DMS153 (cell line): Measurements from ENCODE around the gene EVC.

Experiments used
- DNase-seq: peaks from one replicate; lab custom pipeline; 2025; lab: John Stamatoyannopoulos, UW

Gene EVC

GRCh38 chr4:5730993-5731990, 20.3 kb downstream of the EVC start:
- no peak for DNase-seq

DNA sequence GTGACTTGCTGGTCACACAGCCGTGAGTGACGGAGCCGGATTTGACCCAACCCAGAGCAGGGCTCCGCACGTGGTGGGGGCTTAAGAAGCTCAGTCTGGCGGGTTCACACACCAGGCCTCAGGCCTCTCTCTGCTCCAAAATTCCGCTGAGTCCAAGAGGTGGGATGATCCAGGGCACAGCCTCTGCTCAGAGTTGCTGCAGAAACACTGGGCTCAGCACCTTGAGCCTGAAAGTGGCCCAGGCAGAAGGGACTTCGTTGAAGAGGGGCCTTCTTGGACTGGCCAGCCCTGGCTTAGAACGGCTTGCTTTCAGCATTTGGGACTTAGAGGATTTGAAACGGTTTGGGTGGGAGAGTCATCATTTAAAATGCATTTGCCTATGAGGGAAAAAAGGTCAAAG, 21.2 kb downstream of the EVC start:
- DNase-seq: no peak

DNA sequence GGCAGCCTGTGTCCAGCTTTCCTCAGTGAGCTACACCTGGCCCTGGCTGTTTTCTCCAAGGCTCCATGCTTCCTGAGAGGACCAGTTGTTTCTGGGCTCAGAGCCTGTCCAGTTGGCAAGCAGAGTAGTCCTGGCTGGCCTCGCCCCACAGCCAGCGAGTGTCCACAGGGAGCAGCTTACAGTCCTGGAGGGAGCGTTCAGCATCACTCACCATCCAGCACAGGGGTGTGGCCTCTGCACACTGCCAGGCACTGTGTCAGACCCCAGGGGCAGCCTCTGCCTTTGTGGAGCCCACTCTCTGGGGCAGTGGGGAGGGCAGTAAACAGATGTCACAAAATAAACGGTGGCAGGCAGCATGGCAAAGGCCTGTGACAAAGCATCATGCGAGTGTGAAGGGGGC, 23.9 kb downstream of the EVC start:
- no peak for DNase-seq

GRCh38 chr4:5735463-5735862, 24.5 kb downstream of the EVC start:
- DNase-seq: no peak

DNA sequence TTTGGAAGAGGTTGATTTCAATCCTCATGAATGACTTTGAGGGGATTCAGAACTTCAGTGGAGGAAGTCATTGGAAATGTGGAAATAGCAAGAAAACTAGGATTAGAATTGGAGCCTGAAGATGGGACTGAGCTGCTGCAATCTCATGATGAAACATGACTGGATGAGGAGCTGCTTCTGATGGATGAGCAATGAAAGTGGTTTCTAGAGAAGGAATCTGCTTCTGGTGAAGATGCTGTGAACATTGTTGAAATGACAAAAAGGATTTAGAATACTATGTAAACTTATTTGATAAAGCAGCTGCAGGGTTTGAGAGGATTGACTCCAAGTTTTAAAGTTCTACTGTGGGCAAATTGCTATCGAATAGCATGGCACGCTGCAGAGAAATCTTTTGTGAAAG, 27.1 kb downstream of the EVC start:
- DNase-seq: no peak

DNA sequence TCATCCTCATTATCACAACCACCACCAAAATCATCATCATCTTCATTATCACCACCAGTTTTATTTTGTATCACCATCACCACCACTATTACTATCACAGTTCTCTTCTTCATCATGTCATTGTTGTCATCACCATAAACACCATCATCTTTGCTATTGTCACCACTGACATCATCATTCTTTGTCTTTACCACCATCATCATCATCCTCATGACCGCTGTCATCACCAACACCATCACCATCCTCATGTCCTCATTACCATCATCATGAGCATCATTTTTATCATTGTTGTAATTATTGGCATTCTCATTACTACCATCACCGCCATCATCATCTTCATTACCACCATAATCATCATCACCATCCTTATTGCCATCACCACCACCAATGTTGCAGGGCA, 31.4 kb downstream of the EVC start:
- no peak for DNase-seq

GRCh38 chr4:5742968-5743367, 32.0 kb downstream of the EVC start:
- DNase-seq: no peak

GRCh38 chr4:5746250-5746649, 35.2 kb downstream of the EVC start:
- no peak for DNase-seq

DNA sequence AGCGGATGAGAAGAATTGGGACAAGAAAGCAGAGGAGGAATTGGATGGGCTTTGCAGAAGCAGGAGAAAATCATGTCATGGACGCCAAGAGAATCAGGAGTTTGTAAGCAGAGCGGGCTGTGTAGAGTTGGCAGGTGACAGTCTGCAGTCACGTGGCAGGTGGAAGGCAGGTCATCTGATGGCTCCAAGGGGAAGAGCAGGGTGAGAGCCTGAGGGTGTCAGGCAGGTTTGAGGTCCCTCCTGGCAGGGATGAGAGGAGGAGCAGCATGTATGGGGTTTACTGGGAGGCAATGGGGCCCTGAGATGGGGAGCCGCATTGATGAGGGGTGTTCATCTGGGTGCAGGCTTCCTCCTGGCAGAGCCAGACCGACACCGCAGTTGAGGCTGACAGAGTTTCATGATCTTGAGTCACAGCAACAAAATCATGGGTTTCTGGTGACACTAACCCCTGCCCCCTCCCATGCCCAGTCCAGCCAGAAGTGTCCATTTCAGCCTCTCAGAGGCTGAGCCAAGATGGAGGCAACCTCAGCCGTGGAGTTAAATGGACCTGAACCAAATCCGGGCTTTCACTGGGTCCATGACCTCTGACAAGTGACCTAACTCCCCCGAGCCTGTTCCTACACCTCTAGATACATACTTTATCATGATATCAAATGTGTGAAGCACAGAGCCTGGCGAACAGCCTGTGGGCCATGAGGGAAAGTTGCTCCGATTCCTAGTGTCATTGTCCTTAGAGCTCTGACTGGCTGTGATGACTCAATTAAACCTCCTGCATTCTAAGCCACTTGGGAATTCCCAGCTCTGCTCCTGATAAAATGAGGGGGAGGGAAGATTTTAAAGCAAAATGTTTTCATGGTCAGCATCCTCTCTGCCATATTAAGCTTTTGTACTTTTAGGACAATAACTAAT, 36.1 kb downstream of the EVC start:
- no peak for DNase-seq

GRCh38 chr4:5747738-5748375, 36.9 kb downstream of the EVC start:
- DNase-seq: no peak

GRCh38 chr4:5749568-5749967, 38.6 kb downstream of the EVC start:
- DNase-seq: no peak

DNA sequence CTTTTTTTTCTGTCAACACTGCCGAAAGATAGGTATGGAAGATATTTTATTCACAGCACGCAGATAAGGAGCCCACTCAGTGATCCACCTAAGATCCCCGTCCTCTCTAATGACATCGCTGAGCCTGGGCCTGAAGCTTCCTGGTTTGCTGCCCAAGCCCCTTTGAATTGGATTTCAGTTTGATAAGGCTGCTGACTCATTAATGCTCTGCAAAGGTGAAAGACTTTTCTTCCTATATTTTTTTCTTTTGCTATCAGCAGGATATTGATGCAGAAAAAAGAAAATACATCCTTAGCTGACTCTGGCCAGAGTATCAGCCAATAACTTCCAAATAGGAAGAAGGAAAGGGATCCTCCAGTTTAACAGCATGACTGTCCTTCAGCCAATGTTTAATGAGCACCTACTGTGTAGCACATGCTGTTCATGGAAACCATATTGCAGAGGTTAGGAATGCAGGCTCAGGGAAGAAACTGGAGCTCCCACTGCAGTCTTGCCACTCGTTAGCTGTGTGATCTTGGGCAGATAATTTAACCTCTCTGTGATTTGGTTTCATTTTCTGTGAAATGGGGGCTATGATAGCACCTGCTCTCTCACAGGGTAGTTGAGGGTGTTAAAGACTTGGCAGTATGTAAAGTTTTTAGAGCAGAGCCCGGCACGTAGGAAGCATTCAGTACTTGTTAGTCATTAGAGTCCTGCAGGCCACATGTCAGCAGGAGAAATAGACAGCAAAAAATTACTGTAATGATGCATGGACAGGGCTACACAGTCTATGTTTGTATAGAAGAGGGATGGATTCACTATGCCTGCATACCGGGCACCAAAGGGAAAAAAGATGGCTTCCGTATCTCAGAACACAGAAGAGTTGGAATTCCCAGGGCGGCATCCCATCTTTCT, 39.3 kb downstream of the EVC start:
- no peak for DNase-seq

DNA sequence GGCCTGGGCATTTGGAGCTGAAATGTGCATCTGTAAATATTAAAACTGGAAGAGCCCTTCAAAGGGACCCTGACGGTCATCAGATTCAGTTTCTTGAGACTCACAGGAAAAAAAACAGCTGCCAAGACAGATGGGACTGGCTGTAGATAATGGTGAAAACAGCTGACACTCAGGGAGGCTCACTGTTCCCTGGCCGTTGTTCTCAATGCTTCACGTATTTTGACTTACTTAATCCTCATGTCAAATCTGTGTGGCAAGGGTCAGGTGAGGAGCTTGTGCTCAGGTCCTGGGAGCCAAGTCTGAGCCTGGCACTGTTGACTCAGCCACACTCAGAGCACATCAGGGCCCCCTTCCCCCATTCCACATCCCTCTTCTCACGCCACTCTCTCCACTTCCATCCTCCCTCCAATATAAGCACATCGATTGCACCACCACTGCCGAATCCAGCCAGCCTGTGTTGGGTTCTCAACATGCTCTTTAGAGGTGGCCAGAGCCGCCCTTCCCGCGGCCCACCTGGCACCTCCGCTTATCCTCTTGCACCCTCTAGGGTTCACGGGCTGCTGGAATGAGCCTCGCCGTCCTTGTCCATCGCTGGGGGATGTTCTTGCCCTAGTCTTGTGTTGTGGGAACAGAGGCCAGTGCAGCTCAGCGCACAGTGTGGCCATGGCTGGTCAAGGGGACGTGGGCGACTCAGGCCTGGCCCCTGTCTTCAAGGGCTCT, 40.1 kb downstream of the EVC start:
- no peak for DNase-seq

GRCh38 chr4:5751666-5752375, 40.8 kb downstream of the EVC start:
- no peak for DNase-seq

DNA sequence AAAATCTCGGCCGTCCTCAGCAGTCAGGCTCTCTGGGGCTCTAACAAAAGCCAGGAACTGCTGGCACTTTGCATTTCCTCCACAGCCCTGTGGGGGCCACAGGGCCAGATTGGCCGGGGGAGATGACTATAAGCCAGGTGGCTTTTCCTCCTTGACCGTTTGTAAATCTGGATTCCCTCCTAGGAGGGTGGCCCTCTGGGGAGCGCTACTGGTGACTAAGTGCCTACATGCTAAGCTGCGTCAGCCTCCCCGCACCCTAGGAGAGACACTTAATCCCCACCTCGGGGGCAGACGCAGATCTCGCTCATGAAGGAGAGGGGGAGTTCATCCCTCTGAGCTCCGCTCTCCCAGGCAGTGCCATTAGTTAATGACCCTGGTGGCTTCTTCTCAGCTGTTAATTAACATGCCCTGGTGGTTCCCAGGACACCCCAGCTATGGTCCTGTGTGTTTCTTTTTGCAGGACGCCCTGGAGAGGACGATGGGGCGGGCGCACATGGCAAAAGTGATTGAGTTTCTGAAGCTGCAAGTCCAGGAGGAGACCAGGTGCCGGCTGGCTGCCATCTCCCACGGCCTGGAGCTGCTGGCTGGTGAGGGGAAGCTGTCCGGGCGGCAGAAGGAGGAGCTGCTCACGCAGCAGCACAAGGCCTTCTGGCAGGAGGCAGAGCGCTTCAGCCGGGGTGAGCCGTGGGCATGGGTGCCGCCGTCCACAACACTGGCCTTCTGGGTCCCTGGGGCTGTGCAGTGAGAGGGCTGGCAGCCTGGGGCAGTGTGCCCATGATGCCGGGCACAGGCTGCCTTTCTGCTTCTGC, 41.6 kb downstream of the EVC start:
- DNase-seq: no peak

DNA sequence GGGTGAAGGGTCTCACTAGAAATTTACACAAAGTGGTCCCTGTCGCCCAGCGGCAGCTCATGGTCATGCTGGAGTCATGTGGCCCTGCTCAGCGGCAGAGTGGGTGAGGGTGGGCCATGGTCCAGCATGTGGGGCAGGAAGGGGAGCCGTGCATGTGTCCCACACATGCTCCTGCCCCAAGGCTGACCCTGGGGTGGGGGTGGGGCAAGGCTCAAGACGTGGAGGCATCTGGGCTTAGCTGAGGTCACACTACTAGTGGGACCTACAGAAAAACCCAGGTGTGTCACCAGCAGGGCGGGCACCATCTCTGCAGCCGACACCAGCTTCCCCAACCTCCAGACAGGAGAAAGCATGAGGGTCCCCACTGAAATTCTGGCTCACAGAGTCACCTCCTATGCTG, 42.4 kb downstream of the EVC start:
- no peak for DNase-seq

DNA sequence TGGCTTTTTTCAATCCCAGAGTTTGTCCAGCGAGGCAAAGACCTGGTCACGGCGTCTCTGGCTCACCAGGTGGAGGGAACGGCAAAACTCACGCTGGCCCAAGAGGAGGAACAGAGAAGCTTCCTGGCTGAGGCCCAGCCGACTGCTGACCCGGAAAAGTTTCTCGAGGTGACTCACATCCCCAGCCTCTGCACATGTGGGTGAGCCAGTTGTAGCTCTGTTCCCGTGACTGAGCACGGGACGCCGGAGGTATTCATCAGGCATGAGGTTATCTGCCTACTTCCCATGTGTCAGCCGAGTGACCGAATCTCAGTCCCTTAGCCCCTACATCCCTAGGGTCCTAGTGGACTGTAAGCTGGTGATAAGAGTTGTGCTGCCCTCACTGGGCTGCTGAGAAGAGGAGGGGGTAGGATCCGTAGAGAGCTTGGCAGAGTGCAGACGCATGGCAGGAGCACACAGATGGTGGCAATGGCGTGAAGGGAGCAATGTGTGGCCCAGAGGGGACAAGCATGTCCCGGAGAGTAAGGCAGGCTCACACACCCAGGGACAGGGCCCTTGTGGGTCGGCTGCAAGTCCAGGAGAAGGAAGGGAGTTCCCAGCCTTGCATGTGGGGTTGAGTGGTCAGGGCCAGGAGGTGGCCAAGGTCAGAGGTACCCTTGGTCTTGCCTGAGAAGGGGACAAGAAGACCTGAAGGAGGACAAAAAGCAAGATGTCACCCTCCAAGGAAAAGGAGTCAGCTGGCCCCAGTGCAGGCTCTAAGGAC, 42.9 kb downstream of the EVC start:
- no peak for DNase-seq

DNA sequence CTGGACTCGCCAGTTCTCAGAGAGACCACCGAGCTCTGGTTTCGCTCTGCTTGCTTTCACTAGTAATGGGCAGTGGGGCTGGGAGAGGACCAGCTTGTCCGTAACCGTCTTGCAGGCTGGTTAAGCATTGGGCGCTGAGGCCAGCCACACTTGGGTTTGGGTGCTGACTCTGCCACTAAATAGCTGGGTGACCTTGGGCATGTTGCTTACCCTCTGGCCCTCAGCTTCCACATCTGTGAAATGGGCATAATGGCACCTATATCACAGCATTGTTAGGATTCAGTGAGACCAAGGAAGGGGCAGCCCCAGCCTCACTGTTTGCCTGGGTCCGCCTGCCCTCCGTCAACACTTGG, 43.5 kb downstream of the EVC start:
- no peak for DNase-seq

DNA sequence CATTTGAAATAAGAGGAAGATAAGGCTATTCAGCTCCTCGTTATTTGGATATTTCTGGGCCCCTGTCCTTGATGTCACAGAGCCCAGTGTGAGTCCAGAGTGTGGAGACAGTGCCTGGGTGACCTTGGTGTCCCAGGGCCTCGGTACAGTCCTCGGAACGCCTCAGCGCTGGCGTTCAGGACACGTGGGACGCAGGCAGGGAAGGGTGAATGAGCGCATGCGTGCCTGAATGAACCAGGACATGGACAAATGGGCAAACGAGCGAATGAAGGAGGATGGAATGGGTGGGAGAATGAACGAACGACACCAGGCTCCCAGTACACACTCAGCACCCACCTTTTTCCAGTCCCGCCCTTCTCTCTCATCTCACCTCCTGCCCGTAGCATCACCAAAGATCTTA, 44.2 kb downstream of the EVC start:
- no peak for DNase-seq
